SHP77 treated with DMSO at 0.1 percent for 48 hours (cell line): Measurements from ENCODE around the gene PAQR8.
"Not testable (repeated sequence)": the region's sequence is repeated elsewhere in the genome, so short reads cannot be mapped to it uniquely, and the experiment has no call there.

Experiments
- DNase-seq: peaks from one replicate; lab custom pipeline; 2025; lab: John Stamatoyannopoulos, UW

The PAQR8 gene

DNA sequence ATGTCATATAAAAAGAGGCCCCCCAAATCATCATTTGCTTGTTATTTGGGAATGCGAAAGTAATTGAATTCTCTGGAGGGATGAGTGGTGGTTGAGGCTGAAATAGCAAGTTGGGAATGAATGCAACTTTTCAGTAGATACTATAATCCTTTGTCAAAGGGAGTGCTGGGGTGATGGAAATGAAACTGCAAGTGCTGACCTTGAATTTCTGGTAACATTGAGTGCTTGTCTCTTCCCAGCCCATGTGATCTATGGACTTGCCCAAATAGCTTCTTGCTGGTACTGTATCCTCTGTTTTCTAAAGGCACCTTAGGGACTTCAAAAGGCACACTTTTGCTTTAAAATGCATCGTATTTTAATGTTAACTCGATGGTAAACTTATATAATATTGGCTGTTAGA, 14.8 kb downstream of the PAQR8 start:
- DNase-seq = no peak

DNA sequence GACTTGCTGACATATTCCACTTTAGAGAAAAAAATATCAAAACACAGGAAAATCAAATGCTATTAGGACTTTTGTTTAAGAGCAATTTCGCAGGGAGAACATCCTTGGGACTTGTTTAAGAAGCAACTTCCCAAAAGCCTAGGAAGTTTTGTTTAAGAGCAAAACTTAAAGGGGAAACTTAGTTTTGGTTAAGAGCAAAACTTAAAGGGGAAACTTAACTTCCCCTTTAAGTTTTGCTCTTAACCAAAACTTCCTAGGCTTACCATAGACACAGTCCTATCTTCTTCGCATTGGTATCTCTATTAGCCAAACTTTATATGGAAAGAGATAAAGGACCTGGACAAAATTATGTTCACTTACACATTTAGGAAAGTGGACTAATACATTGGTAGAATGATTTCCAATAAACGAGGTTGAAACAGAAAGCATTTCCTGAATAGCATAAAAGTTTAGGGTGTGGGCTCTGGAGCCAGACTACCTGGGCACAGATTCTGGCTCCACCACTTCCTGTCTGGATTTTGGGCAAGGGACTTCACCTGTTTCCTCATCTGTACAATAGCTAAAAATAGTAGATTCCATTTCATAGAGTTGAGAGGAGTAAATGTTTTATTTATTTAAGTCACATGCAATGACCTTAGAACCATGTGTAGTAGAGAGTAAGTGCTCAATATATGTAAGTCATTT, 15.7 kb downstream of the PAQR8 start:
- DNase-seq = no peak

DNA sequence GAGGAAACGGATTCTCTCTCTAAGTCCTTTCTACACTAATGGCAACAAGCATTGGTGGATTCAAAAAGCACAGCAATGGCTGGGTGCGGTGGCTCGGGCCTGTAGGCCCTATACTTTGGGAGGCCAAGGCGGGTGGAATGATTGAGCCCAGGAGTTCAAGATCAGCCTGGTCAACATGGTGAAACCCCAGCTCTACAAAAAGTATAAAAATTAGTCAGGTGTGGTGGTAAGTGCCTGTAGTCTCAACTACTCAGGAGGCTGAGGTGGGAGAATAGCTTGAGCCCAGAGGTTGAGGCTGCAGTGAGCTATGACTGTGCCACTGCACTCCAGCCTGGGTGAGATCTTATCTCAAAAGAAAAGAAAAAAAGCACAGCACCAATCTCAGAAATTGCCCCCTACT, 19.3 kb downstream of the PAQR8 start:
- DNase-seq = no peak

DNA sequence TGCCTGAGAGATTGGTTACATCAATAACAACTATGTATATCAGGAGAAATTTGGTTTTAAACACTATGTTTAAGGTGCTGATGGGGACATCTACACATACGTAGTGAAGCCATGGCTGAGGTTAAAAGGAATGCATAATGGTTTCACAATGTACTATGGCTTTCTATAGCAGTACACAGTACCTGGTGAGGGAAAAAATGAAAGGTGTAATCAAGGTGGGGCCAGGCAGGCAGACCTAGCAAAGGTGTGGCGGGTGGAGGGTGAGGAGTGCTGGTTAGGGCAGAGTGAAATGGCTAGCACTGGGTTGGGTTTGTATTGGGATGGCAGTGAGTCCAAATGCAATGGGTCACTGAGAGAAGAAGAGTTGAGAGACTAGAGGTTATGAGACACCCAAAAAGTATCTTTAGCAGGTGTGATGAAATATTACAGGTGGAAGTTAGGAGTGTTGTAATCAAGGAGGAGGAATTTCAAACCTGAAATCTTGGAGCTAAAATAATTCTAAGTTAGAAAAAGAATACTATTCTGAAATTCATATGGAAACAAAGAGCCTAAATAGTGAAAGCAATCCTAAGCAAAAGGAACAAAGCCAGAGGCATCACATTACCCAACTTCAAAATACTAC, 22.3 kb downstream of the PAQR8 start:
- DNase-seq = no peak

DNA sequence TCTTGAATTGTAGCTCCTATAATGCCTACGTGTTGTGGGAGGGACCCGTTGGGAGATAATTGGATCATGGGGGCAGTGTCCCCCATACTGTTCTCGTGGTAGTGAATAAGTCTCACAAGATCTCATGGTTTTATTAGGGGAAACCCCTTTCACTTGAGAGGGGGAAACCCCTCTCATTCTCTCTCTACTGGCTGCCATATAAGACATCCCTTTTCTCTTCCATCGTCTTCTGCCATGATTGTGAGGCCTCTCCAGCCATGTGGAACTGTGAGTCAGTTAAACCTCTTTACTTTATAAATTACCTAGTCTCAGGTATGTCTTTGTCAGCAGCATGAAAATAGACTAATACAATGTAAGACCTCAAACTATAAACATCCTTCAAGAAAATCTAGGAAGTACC, 23.1 kb downstream of the PAQR8 start:
- no peak for DNase-seq

DNA sequence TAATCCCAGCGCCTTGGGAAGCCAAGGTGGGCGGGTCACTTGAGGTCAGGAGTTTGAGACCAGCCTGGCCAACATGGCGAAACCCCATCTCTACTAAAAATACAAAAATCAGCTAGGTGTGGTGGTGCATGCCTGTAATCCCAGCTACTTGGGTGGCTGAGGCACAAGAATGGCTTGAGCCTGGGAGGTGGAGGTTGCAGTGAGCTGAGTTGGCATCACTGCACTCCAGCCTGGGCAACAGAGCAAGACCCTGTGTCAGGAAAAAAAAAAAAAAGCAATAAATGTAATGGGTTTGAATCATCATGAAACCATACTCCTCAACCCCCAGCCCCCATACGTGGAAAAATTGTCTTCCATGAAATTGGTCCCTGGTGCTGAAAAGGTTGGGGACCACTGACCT, 26.2 kb downstream of the PAQR8 start:
- not testable (repeated sequence) for DNase-seq

DNA sequence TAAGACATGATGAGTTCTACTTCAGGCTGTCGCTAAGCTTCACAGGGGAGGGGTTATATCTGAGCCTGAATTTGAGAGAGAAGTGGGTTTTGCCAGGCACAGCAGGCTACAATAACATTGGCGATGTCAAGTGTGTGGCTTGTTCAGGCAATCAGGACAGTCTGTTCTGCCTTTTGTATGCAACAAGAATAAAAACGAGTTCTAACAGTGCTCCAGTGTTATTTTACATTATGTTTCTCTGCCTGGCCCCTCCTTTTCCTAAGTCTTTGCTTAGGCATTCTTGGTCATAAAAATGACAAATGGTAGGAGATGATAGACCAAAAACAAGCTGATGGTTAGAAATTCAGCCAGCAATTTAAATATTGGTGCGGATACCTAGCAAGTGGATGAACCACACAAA, 26.8 kb downstream of the PAQR8 start:
- DNase-seq = no peak

DNA sequence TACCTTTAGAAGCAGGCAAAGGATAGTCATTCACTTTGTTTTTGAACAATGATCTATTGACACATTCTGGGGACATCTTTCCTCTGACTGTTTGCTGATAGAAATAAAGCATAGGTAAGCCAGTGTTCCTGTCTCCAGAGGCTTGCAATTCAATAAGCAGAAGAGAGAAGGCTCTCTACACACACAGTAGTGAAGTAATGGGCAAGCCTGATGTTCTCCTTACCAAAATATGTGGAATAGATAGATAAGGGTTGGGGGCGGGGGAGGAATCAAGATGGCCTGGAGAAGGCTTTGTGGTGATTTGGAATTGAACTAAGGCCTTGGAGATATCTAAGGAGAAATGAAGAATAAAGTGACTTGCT, 27.3 kb downstream of the PAQR8 start:
- no peak for DNase-seq

DNA sequence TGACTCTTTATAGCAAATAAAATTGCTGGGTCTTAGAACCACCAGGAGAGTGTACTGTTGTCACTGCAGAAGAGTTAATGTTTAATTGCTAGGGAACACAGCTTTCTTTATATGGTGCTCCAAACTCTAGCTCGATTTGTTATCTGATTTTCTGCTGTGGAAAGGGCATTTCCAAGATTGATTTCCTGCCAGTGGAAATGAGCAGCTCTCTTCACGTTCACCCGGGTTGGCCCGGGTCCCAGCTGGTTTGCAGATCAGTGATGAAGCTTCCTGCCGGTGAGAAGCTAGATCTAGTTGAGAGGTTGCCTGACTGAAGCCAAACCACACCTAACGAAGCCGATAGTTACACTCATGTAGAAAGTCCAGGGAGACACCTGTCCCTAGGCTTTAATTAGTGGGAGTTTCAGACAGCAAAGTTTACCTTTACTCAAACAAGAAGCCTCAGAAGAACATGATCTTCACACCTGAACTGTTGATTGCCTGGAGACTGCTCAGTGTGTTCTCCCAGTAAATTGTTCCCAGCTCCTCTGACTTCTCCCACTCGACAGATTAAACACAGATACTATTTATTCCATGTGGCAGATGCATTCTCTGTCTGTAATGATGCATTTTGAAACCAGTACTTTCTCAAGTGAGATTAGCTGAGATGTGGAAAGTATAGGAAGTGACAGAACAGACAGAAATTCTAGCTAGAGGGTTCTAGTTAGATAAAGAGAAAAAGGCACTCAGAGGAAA, 27.8 kb downstream of the PAQR8 start:
- peak; percentile 13 for DNase-seq

DNA sequence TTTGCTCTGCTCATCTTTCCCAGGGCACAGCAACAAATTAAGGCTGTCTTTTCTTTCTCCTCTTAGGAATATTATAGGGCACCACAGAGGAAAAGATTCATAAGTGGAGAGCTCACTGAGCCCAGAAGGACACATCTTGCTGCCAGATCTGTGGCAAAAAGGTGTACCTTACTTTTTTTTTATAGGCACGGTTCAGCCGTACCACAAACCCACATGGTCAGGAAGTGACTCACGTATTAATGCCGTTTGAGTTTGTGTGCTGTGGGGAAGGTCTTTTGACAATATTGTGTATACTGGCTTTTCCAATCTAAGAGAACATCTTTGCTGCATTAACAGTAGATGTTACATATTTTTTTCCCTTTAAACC, 28.4 kb downstream of the PAQR8 start:
- DNase-seq = no peak

DNA sequence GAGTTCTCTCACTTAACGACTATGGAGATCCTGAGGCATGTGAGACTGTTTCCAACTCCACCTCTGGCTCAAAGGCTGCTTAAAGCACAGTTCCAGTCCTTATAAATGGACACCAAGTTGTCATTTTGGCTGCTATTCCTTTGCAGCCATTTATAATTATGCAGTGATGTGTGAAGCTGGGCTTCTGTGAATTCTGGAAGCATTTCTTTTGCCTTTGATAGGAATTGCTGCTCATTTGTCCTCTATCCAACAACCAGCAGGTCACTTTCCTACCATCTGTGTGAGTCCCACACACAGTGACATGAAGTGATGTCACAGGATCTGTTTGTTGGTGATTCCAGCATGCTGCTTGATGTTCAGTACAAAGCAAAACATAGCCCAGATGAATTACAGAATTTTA, 29.6 kb downstream of the PAQR8 start:
- no peak for DNase-seq

DNA sequence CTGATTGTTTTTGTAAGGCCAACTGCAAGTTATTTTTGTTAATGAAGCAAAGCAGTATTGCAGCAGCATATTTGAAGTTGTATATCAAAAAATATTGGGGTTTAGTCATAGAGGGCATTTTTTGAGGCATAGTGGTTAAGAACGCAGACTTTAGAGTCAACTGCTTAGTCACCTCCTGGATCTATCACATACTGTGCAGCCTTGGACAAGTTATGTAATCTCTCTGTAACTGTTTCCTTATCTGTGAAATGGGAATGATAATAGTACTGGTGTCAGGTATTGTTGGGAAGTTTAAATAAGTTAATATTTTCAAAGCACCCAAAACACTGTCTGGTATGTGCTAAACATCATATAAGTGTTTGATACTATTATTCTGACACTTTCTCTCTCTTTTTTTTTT, 31.0 kb downstream of the PAQR8 start:
- DNase-seq = no peak

DNA sequence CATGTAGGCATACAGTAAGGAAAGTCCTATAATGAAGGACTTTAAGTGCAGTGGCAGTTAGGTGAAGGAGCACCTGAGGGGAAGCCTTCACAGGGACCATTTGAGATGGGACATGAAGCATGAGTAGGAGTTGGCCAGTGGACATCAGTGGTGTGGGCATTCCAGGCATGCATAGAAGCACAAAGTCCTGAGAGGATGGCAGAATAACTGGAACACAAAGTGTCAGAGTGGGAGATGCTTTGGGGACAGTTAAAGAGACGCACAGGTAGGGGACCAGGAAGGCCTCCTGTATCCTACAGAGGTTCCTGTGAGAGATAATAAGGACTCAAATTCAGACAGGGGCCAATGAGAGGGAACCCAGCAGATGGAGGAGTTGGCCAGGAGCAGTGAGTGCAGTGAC, 31.8 kb downstream of the PAQR8 start:
- DNase-seq = no peak

DNA sequence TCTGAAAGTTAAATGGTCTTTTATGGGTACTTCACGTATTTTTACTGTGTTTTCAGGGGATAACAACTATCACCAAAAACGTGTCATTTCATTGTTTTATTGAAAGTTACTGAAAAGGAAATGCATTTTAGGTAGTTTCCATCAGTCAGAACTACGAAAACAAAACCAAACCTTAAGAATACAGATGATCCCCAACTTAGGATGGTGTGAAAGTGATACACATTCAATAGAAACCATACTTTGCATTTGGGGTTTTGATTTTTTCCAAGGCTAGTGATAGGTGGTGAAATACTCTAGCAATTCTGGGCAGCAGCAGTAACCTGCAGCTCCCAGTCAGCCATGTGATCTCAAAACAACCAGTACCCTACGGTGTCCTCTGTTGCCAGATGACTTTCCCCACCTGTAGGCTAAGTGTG, 32.3 kb downstream of the PAQR8 start:
- no peak for DNase-seq

DNA sequence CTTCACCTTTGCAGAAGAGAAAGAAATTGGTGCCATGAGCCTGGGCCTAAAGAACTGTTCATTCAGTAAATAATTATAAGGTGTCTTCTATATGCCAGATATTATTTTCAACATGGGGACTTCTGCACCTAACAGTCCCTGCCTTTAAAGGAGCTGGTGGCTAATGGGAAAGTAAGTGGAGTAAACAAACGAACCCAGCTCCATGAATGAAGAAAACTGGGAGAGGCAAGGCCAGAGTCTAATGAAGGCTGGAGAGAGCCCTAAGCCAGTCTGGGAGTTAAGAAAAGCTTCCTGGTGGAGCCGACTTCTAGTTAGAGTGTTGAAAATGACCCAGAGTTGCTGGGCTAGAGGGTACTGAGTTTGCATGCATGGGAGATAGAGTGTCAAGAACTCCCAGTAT, 34.0 kb downstream of the PAQR8 start:
- no peak for DNase-seq

DNA sequence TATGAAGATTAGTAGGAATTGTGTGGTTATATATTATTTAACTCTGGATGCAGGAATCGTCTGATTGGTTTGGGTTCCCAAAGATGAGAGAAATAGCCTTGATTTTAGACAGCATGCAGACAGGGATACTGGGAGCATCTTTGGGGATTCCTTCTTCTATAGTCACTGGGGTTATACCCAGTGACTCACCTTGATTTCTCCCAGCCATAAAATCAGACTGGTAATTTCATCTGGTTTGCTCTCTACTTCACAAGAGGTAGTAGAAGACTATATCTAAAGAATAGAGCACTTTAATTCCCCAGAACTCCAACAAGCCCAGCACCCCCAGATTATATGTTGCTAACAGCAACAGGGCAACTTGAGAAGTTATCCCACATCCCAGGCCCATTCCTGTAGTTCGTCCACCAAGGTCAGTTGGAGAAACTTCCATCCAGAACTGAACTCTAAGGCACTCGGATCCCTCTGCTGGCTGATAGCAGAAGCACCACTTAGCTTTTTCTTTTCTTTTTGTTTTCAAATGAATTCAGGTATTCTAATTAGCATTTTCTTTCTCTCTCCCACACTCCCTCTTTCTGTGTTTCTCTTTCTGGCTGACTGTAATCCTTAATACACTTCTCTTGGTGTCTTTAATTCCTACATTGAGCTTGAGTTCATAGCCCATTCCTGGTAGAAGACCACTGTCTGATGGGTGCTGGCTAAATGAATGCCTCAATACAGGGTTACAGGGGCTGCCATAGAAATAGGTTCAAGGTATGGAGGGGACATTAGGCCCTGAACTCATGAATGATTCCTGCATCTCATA, 37.8 kb downstream of the PAQR8 start:
- peak; percentile 33 for DNase-seq

DNA sequence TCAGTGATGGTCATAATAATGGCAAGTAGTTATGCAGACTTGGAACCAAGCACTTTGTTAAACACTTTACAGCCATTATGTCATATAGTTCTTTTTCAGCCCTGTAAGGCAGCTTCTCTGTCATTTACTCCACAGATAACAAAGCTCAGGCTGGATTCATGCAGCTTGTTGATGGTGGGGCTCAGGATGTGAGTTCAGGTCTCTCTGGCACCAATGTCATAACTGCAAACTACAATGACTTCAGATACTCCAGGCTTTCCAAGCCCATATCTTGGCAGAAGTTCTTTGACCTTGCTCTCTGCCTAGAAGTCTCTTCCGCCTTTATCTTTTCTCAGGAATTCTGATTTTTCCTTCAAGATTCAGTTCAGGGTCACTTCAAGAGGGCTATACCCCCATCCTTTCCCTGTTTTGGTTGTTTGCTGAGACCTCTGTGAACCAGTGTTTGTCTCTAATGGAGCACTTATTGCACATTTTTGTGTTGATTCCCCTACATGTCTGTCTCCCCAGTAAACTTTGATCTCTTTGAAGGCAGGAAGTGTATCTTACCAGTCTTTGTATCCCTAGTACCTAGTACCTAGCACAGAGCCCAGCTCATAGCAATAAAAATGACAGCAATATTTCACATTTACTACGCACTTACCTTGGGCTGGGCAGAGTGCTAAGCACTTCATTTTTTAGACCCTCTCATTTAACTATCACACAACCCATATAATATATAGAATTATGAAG, 38.5 kb downstream of the PAQR8 start:
- no peak for DNase-seq

DNA sequence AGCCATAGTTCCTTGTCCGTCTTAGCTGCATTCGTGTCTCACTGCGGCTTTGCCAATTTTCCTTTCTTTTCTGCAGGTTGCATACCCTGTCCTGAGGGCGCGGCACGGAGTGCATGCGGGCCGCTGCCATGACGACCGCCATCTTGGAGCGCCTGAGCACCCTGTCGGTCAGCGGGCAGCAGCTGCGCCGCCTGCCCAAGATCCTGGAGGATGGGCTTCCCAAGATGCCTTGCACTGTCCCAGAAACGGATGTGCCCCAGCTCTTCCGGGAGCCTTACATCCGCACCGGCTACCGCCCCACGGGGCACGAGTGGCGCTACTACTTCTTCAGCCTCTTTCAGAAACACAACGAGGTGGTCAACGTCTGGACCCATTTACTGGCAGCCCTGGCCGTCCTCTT, 41.1 kb downstream of the PAQR8 start:
- no peak for DNase-seq

DNA sequence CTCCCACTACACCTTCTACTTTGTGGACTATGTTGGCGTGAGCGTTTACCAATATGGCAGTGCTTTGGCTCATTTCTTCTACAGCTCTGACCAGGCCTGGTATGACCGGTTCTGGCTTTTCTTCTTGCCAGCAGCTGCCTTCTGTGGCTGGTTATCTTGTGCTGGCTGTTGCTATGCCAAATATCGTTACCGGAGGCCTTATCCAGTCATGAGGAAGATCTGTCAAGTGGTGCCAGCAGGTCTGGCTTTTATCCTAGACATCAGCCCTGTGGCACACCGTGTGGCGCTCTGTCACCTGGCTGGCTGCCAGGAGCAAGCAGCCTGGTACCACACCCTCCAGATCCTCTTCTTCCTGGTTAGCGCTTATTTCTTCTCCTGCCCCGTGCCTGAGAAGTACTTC, 41.7 kb downstream of the PAQR8 start:
- DNase-seq = no peak

DNA sequence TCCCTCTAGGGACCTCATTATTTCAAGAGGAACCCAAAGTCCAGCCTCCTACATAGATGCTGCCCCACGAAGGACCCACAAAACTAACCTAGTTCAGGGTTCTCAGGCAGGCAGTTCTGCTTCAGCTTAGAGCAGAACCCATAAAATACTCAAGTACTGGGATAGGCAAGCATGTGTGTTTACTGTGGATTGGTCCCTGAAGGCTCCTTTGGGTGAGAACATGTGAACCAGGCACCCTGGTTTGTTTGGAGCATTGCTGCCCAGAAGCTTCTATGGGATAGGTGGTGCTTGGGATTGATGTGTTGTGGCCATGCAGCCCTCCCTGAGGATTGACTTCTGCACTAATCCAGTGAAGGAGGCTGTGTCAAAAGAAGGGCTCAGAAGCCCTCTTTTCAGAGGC, 43.3 kb downstream of the PAQR8 start:
- DNase-seq = no peak

DNA sequence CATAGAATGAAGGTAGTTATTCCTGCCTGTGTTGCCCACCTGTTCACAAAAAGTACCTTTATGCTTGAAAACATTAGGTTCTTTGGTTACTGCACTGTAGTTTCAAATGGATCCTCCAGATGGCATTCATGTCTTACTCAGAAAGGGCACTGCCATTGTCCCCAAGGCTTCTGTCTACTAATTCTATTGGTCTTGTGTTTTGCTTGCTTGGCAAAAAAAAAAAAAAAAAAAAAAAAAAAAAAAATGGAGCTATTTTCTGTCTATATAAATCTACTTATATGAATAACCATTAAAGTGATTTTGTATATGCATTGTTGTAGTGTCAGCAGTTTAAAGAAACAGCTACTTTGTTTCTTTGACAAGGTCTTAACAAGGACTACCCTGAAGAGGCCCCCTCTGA, 45.5 kb downstream of the PAQR8 start:
- DNase-seq = peak; percentile 13

DNA sequence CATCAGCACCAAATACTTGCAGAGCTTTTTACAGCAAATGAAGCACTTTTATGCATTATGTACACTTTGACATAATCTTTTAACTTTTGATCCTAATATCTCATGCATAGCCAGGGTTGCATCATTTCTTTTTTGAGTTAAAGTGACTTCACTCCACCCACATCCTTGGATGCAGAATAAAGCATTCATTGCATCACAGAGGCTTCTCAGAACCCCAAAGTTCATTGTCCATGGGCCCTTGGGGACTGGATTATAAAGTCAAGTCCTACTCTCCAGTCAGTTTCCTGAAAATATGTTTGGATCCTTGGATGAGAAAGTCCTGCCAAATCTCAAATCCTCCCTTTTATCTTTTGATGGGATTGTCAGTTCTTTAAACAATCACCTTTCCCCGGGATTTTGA, 47.5 kb downstream of the PAQR8 start:
- DNase-seq = no peak
